Thyroid gland (tissue), 4 donors: Measurements from ENCODE around the gene CWC27. TPM values are rescaled to one million over a fixed set of nuclear protein-coding genes. Genes with fewer than 3 reads are reported as not detected.

Experiments
- DNase-seq, 2 donors: peaks; one replicate each; pipeline ENCODE4 v3.0.0-alpha.2; 2019
- H3K27ac ChIP-seq, 3 donors: fragments of 200-600 bp; sonication (generic); 1 replicate in 2 of 3; 2 replicates in 1 of 3; pipeline ENCODE4 v1.5.1; 2016 to 2019; ENCODE audit warnings: mild to moderate bottlenecking in 1 of 3, moderate library complexity in 1 of 3
- H3K27me3 ChIP-seq: fragments of 200-600 bp; sonication (generic); one replicate; pipeline ENCODE4 v1.5.1; 2019
- H3K36me3 ChIP-seq, 2 donors: fragments of 200-600 bp; sonication (generic); one replicate each; pipeline ENCODE4 v1.5.1; 2016 to 2019
- H3K4me1 ChIP-seq, 2 donors: fragments of 200-600 bp; sonication (generic); one replicate each; pipeline ENCODE4 v1.5.1; 2017 to 2019
- H3K4me3 ChIP-seq, 3 donors: fragments of 200-600 bp; sonication (generic); replicated peaks in 1 of 3; 1 replicate in 2 of 3; 2 replicates in 1 of 3; pipeline ENCODE4 v1.5.1; 2016; ENCODE audit warnings: mild to moderate bottlenecking in 1 of 3
- H3K9me3 ChIP-seq: fragments of 200-600 bp; sonication (generic); one replicate; pipeline ENCODE4 v1.5.1; 2017
- CTCF ChIP-seq, 6 experiments: fragments of 200-600 bp in 3 of 6; fragments of 450-650 bp in 3 of 6; sonication (generic) in 3 of 6; IDR thresholded peaks; one replicate each; pipeline ENCODE4 v1.5.1; 2016 to 2019; ENCODE audit warnings: antibody characterized with exemption in 6 of 6, mild to moderate bottlenecking in 2 of 6, inconsistent platforms in 1 of 6, moderate library complexity in 1 of 6
- POLR2A ChIP-seq, 2 donors: fragments of 450-650 bp; IDR thresholded peaks; one replicate each; pipeline ENCODE4 v1.6.1; 2017; ENCODE audit warnings: antibody characterized with exemption in 2 of 2, mild to moderate bottlenecking in 2 of 2, moderate library complexity in 1 of 2
- WGBS, 2 donors: methylation state at CpG; one replicate each; pipeline ENCODE4 v1.1.5; 2017; 5-methylcytosine and 5-hydroxymethylcytosine counted together
- intact Hi-C: fragments of 100-400 bp; cut with DNase I; formaldehyde crosslinking; loops from one replicate; pipeline ENCODE4 v1.15.1; 2023
- total RNA-seq, 4 donors: library from RNA; depleted of rRNA; stranded (reverse); fragments of >200 nt; gene quantifications; one replicate each; pipeline ENCODE4 v1.2.3, GENCODE V29; 2016

The CWC27 gene
- total RNA-seq, 4 donors from 2014 or later = 15.0 to 24.3 (median 16.7) TPM

- H3K4me1 ChIP-seq = peaks cover 14 to 15% of the 10 kb centered on the region in 2 donors
- 94% methylated on average over 1 of the region's 1 CpG for WGBS, 2 donors
- no peaks in the 10 kb centered on the region for H3K9me3 ChIP-seq
- TF ChIP-seq POLR2A (IDR thresholded peaks at IDR 0.05) (no peak), CTCF (IDR thresholded peaks at IDR 0.05) (no peak)
- no peaks in the 10 kb centered on the region for H3K27me3 ChIP-seq
- no peaks in the 10 kb centered on the region for H3K36me3 ChIP-seq
- H3K4me3 ChIP-seq = no peak overlapping the region
- DNase-seq = no peak
- H3K27ac ChIP-seq = no peak overlapping the region
- intact Hi-C loops = no loop called here
Observed at GRCh38 chr5:65010841-65011240, 242.1 kb downstream of the CWC27 start.

GRCh38 chr5:65012301-65012892 is 243.7 kb downstream of the CWC27 start:
- TF ChIP-seq POLR2A (IDR thresholded peaks at IDR 0.05) (no peak), CTCF (IDR thresholded peaks at IDR 0.05) (no peak)
- Histone ChIP-seq H3K4me3 (no peak overlapping the region), H3K4me1 (peaks cover 14 to 17% of the 10 kb centered on the region in 2 donors), H3K27ac (no peak overlapping the region), H3K36me3 (no peaks in the 10 kb centered on the region), H3K9me3 (no peaks in the 10 kb centered on the region), H3K27me3 (no peaks in the 10 kb centered on the region)
- no peak for DNase-seq
- intact Hi-C loops = no loop called here
- 80 to 82% methylated on average over 4 of the region's 4 CpGs for WGBS, 2 donors

GRCh38 chr5:65013166-65013565 is 244.4 kb downstream of the CWC27 start:
- Histone ChIP-seq H3K4me1 (peaks cover 14 to 17% of the 10 kb centered on the region in 2 donors), H3K36me3 (no peaks in the 10 kb centered on the region), H3K9me3 (no peaks in the 10 kb centered on the region), H3K27ac (no peak overlapping the region), H3K27me3 (no peaks in the 10 kb centered on the region), H3K4me3 (no peak overlapping the region)
- DNase-seq = no peak
- intact Hi-C loops = no loop called here
- no peak for TF ChIP-seq CTCF (IDR thresholded peaks at IDR 0.05)
- TF ChIP-seq POLR2A (IDR thresholded peaks at IDR 0.05) = no peak
- 96 to 100% methylated on average over 1 of the region's 1 CpG for WGBS, 2 donors

GRCh38 chr5:65014769-65015168 is 246.0 kb downstream of the CWC27 start:
- Histone ChIP-seq H3K9me3 (no peaks in the 10 kb centered on the region), H3K4me1 (peaks cover 14 to 17% of the 10 kb centered on the region in 2 donors), H3K27ac (no peak overlapping the region), H3K36me3 (no peaks in the 10 kb centered on the region), H3K27me3 (no peaks in the 10 kb centered on the region), H3K4me3 (no peak overlapping the region)
- intact Hi-C loops = no loop called here
- TF ChIP-seq POLR2A (IDR thresholded peaks at IDR 0.05) (no peak), CTCF (IDR thresholded peaks at IDR 0.05) (no peak)
- DNase-seq = no peak
- 46 to 54% methylated on average over 2 of the region's 2 CpGs for whole genome bisulfite sequencing, 2 donors

GRCh38 chr5:65015767-65016166 is 247.0 kb downstream of the CWC27 start:
- peak in 1 of 2 donors; percentile 16 for DNase-seq
- TF ChIP-seq CTCF (IDR thresholded peaks at IDR 0.05) (no peak), POLR2A (IDR thresholded peaks at IDR 0.05) (no peak)
- Histone ChIP-seq H3K4me1 (peaks cover 14 to 17% of the 10 kb centered on the region in 2 donors), H3K4me3 (no peak overlapping the region), H3K27ac (no peak overlapping the region), H3K36me3 (no peaks in the 10 kb centered on the region), H3K27me3 (no peaks in the 10 kb centered on the region), H3K9me3 (no peaks in the 10 kb centered on the region)
- intact Hi-C loops = no loop called here
- WGBS, 2 donors = 75 to 78% methylated on average over 3 of the region's 3 CpGs
